ENCODE data around the gene LPCAT3. TPM values are rescaled to one million over a fixed set of nuclear protein-coding genes. Genes with fewer than 3 reads are reported as not detected.

Gene LPCAT3
- total RNA-seq, 1 donor from 2014 or later, result 37.4 TPM

Other genes starting within 250 kb of the LPCAT3 start
- gene LAG3, start 246.0 kb downstream of the LPCAT3 start, total RNA-seq, result 52.2 TPM in 2 replicates
- 274 and 279 TPM in 2 replicates for gene CD4, start 228.9 kb downstream of the LPCAT3 start, total RNA-seq
- gene GPR162, start 196.7 kb downstream of the LPCAT3 start, total RNA-seq, result 0.17 and 0.29 TPM in 2 replicates
- 1.9 and 2.7 TPM in 2 replicates for gene P3H3, start 190.1 kb downstream of the LPCAT3 start, total RNA-seq
- gene GNB3, start 177.6 kb downstream of the LPCAT3 start, total RNA-seq, result 0.47 and 1.5 TPM in 2 replicates
- 51.7 and 64.4 TPM in 2 replicates for gene CDCA3, start 167.2 kb downstream of the LPCAT3 start, total RNA-seq
- 110 and 115 TPM in 2 replicates for gene USP5, start 166.3 kb downstream of the LPCAT3 start, total RNA-seq
- gene TPI1, start 150.9 kb downstream of the LPCAT3 start, total RNA-seq, result 913 and 928 TPM in 2 replicates
- 15.8 and 18.2 TPM in 2 replicates for gene SPSB2, start 145.2 kb downstream of the LPCAT3 start, total RNA-seq
- 5.7 and 6.9 TPM in 2 replicates for gene LRRC23, start 113.7 kb downstream of the LPCAT3 start, total RNA-seq
- 126 and 128 TPM in 2 replicates for gene ENO2, start 103.9 kb downstream of the LPCAT3 start, total RNA-seq
- gene ATN1, start 90.5 kb downstream of the LPCAT3 start, total RNA-seq, result 42.9 and 44.1 TPM in 2 replicates
- gene RNU7-1, start 74.7 kb downstream of the LPCAT3 start, total RNA-seq, result not detected in 2 replicates
- gene C12orf57, start 74.5 kb downstream of the LPCAT3 start, total RNA-seq, result 126 and 140 TPM in 2 replicates
- gene PTPN6, start 67.1 kb downstream of the LPCAT3 start, total RNA-seq, result 189 and 193 TPM in 2 replicates
- gene PHB2, start 47.8 kb downstream of the LPCAT3 start, total RNA-seq, result 208 and 209 TPM in 2 replicates
- gene EMG1, start 47.6 kb downstream of the LPCAT3 start, total RNA-seq, result 65.5 and 71.1 TPM in 2 replicates
- 1.7 and 2.7 TPM in 2 replicates for gene C1S, start 42.2 kb upstream of the LPCAT3 start, total RNA-seq
- 3.1 and 3.3 TPM in 2 replicates for gene C1R, start 74.0 kb upstream of the LPCAT3 start, total RNA-seq
- gene C1RL, start 90.7 kb upstream of the LPCAT3 start, total RNA-seq, result 33.3 and 33.7 TPM in 2 replicates
- gene RBP5, start 110.4 kb upstream of the LPCAT3 start, total RNA-seq, result 0.27 TPM in 1 of 2 replicates, not detected in the other
- 86.2 and 86.5 TPM in 2 replicates for gene CLSTN3, start 111.9 kb upstream of the LPCAT3 start, total RNA-seq
- 21.7 and 24.5 TPM in 2 replicates for gene PEX5, start 171.2 kb upstream of the LPCAT3 start, total RNA-seq